Neural cell (in vitro differentiated cells): Measurements from ENCODE around the gene STYK1. TPM values are rescaled to one million over a fixed set of nuclear protein-coding genes. Genes with fewer than 3 reads are reported as not detected.

ENCODE experiments used
- H2AFZ ChIP-seq: fragments of 200-600, 300-800 bp; sonication (generic), shearing (Covaris generic); 2 replicates; pipeline ENCODE4 v1.6.0; 2014; ENCODE audit warnings: low read depth, mild to moderate bottlenecking, antibody characterized with exemption, low read length, moderate library complexity
- H3F3A ChIP-seq: fragments of 200-600 bp; shearing (Covaris generic); 2 replicates; pipeline ENCODE4 v1.6.1; 2016; ENCODE audit warnings: mild to moderate bottlenecking, moderate library complexity, mixed read lengths, antibody characterized with exemption, low read length; ENCODE audit not compliant: insufficient read depth, poor library complexity, severe bottlenecking
- H3K27ac ChIP-seq: fragments of 200-600, 300-800 bp; sonication (generic), shearing (Covaris generic); 2 replicates; pipeline ENCODE4 v1.5.1; 2014; ENCODE audit warnings: mild to moderate bottlenecking, low read length, moderate library complexity
- H3K27me3 ChIP-seq: fragments of 300-800, 200-600 bp; sonication (generic), shearing (Covaris generic); 2 replicates; pipeline ENCODE4 v1.6.0; 2014; ENCODE audit warnings: mild to moderate bottlenecking, low read depth, low read length, moderate library complexity; ENCODE audit not compliant: insufficient read depth
- H3K36me3 ChIP-seq: fragments of 300-800, 200-600 bp; sonication (generic), shearing (Covaris generic); 2 replicates; pipeline ENCODE4 v1.5.1; 2014; ENCODE audit warnings: mild to moderate bottlenecking, antibody characterized with exemption, low read length, moderate library complexity; ENCODE audit not compliant: insufficient read depth
- H3K4me2 ChIP-seq: fragments of 300-800, 200-600 bp; sonication (generic), shearing (Covaris generic); 2 replicates; pipeline ENCODE4 v1.6.0; 2014; ENCODE audit warnings: mild to moderate bottlenecking, low read length
- H3K4me3 ChIP-seq: fragments of 300-800, 200-600 bp; sonication (generic), shearing (Covaris generic); 2 replicates; pipeline ENCODE4 v1.5.1; 2014; ENCODE audit warnings: mild to moderate bottlenecking, low read length, moderate library complexity
- H3K79me2 ChIP-seq: fragments of 200-600 bp; shearing (Covaris generic); replicated peaks from 2 replicates; pipeline ENCODE4 v1.6.0; 2014; ENCODE audit warnings: mild to moderate bottlenecking, low read length, moderate library complexity; ENCODE audit not compliant: insufficient read depth
- H3K9ac ChIP-seq: fragments of 300-800, 200-600 bp; sonication (generic), shearing (Covaris generic); 2 replicates; pipeline ENCODE4 v1.6.1; 2016; ENCODE audit warnings: mild to moderate bottlenecking, low read length, mixed read lengths
- H3K9me2 ChIP-seq: fragments of 200-600 bp; shearing (Covaris generic); 2 replicates; pipeline ENCODE4 v1.6.1; 2016; ENCODE audit warnings: mild to moderate bottlenecking, low read length, mixed read lengths; ENCODE audit not compliant: insufficient read depth
- H3K9me3 ChIP-seq: fragments of 200-600, 300-800 bp; sonication (generic), shearing (Covaris generic); 2 replicates; pipeline ENCODE4 v1.6.1; 2016; ENCODE audit warnings: mild to moderate bottlenecking, mixed run types, low read length, moderate library complexity, mixed read lengths
- H4K20me1 ChIP-seq: fragments of 200-600 bp; shearing (Covaris generic); 2 replicates; pipeline ENCODE4 v1.6.1; 2016; ENCODE audit warnings: mild to moderate bottlenecking, mixed run types; ENCODE audit not compliant: insufficient read depth
- CTCF ChIP-seq: fragments of 450-650 bp; IDR thresholded peaks from 2 replicates; pipeline ENCODE4 v1.5.1; 2014; ENCODE audit warnings: antibody characterized with exemption, mild to moderate bottlenecking, moderate library complexity; ENCODE audit not compliant: poor library complexity, severe bottlenecking
- EP300 ChIP-seq: fragments of 450-650 bp; conservative IDR thresholded peaks from 2 replicates; pipeline ENCODE4 v1.6.1; 2014; ENCODE audit warnings: antibody characterized with exemption, mild to moderate bottlenecking, moderate library complexity; ENCODE audit not compliant: poor library complexity, severe bottlenecking
- EZH2 ChIP-seq: fragments of 200-600, 300-800 bp; shearing (Covaris generic), sonication (generic); IDR thresholded peaks from 2 replicates; pipeline ENCODE4 v1.6.1; 2014; ENCODE audit warnings: antibody characterized with exemption, low read length, borderline replicate concordance, mild to moderate bottlenecking; ENCODE audit not compliant: insufficient read depth, poor library complexity, severe bottlenecking
- MXI1 ChIP-seq: fragments of 450-650 bp; conservative IDR thresholded peaks from 2 replicates; pipeline ENCODE4 v1.6.1; 2014; ENCODE audit warnings: antibody characterized with exemption, mild to moderate bottlenecking; ENCODE audit not compliant: poor library complexity, severe bottlenecking
- POLR2AphosphoS5 ChIP-seq: IDR thresholded peaks from 2 replicates; pipeline ENCODE4 v1.6.1; 2012
- RAD21 ChIP-seq: fragments of 450-650 bp; conservative IDR thresholded peaks from 2 replicates; pipeline ENCODE4 v1.6.1; 2014; ENCODE audit warnings: antibody characterized with exemption, mild to moderate bottlenecking, moderate library complexity
- SMC3 ChIP-seq: fragments of 450-650 bp; conservative IDR thresholded peaks from 2 replicates; pipeline ENCODE4 v1.6.1; 2014; ENCODE audit warnings: antibody characterized with exemption, mild to moderate bottlenecking, moderate library complexity; ENCODE audit not compliant: poor library complexity
- TAF1 ChIP-seq: IDR thresholded peaks from 2 replicates; pipeline ENCODE4 v1.6.1; 2012; ENCODE audit warnings: low read depth
- polyA plus RNA-seq: library from polyadenylated mRNA; depleted of rRNA; stranded (reverse); fragments of >200 nt; gene quantifications from 2 replicates; pipeline ENCODE4 v1.2.3, GENCODE V29; 2014
- TF ChIP-seq, protein P1 (sequence below): IDR thresholded peaks from 2 replicates; pipeline ENCODE4 v1.6.1; 2012; ENCODE audit warnings: borderline replicate concordance

The STYK1 gene
- polyA plus RNA-seq, 1 donor from 2014 or later = 0.24 TPM

DNA sequence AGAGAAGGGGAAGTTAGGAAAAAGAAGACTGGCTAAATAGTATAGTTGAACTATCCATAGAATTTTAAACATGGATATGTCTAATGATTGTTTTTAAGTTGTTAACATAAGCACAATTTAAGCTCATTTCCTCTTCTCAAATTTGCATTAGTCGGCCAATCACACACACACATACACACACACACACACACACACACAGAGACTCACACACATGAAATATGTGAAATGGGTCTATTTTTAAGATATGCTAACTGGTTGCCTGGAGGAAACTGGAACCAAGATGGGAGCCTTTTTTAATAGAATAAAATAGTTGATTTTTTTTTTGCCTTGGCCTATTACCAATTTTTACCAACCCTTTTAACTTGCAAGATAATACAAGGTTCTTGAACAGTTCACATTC is 24.0 kb upstream of the STYK1 start:
- Histone ChIP-seq H3K4me3 (no peak overlapping the region), H3K4me2 (no peak overlapping the region), H3F3A (no peaks in the 10 kb centered on the region), H3K27me3 (no peaks in the 10 kb centered on the region), H3K27ac (no peak overlapping the region), H3K36me3 (peaks cover 4% of the 10 kb centered on the region), H3K9me2 (no peaks in the 10 kb centered on the region), H2AFZ (no peak overlapping the region), H3K9ac (no peak overlapping the region), H4K20me1 (no peaks in the 10 kb centered on the region), H3K9me3 (no peaks in the 10 kb centered on the region), H3K79me2 (no peaks in the 10 kb centered on the region)
- TF ChIP-seq, protein P1, sequence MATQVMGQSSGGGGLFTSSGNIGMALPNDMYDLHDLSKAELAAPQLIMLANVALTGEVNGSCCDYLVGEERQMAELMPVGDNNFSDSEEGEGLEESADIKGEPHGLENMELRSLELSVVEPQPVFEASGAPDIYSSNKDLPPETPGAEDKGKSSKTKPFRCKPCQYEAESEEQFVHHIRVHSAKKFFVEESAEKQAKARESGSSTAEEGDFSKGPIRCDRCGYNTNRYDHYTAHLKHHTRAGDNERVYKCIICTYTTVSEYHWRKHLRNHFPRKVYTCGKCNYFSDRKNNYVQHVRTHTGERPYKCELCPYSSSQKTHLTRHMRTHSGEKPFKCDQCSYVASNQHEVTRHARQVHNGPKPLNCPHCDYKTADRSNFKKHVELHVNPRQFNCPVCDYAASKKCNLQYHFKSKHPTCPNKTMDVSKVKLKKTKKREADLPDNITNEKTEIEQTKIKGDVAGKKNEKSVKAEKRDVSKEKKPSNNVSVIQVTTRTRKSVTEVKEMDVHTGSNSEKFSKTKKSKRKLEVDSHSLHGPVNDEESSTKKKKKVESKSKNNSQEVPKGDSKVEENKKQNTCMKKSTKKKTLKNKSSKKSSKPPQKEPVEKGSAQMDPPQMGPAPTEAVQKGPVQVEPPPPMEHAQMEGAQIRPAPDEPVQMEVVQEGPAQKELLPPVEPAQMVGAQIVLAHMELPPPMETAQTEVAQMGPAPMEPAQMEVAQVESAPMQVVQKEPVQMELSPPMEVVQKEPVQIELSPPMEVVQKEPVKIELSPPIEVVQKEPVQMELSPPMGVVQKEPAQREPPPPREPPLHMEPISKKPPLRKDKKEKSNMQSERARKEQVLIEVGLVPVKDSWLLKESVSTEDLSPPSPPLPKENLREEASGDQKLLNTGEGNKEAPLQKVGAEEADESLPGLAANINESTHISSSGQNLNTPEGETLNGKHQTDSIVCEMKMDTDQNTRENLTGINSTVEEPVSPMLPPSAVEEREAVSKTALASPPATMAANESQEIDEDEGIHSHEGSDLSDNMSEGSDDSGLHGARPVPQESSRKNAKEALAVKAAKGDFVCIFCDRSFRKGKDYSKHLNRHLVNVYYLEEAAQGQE = no peak
- TF ChIP-seq SMC3 = no peak
- TF ChIP-seq EP300 = no peak
- TF ChIP-seq POLR2AphosphoS5 = no peak
- TF ChIP-seq TAF1 = no peak

GRCh38 chr12:10697156-10697555 is 23.3 kb upstream of the STYK1 start:
- Histone ChIP-seq H3K4me3 (no peak overlapping the region), H3F3A (no peaks in the 10 kb centered on the region), H3K27ac (no peak overlapping the region), H3K9me3 (no peaks in the 10 kb centered on the region), H4K20me1 (no peaks in the 10 kb centered on the region), H3K9me2 (no peaks in the 10 kb centered on the region), H2AFZ (no peak overlapping the region), H3K79me2 (no peaks in the 10 kb centered on the region), H3K36me3 (peaks cover 4% of the 10 kb centered on the region), H3K9ac (no peak overlapping the region), H3K4me2 (no peak overlapping the region), H3K27me3 (no peaks in the 10 kb centered on the region)
- TF ChIP-seq EZH2 (no peak), CTCF (no peak), POLR2AphosphoS5 (no peak), RAD21 (no peak), MXI1 (no peak), SMC3 (no peak), EP300 (no peak), TAF1 (no peak)
- TF ChIP-seq, protein P1 = no peak
